Parathyroid adenoma (tissue), 2 donors: ENCODE results near the gene RPH3AL.
"Not testable (repeated sequence)": the region's sequence is repeated elsewhere in the genome, so short reads cannot be mapped to it uniquely, and the experiment has no call there.

Experiments
- H2AFZ ChIP-seq: fragments of 300-600 bp; sonication (generic); one replicate; pipeline ENCODE4 v1.7.0; 2017; ENCODE audit warnings: antibody characterized with exemption, mild to moderate bottlenecking
- H3K27ac ChIP-seq: fragments of 300-600 bp; sonication (generic); one replicate; pipeline ENCODE4 v1.7.0; 2017
- H3K27me3 ChIP-seq: fragments of 300-600 bp; sonication (generic); one replicate; pipeline ENCODE4 v1.7.0; 2017; ENCODE audit warnings: low read length; ENCODE audit not compliant: control insufficient read depth, insufficient read depth
- H3K36me3 ChIP-seq: fragments of 300-600 bp; sonication (generic); one replicate; pipeline ENCODE4 v1.7.0; 2017; ENCODE audit warnings: low read length; ENCODE audit not compliant: control insufficient read depth, insufficient read depth
- H3K4me1 ChIP-seq: fragments of 300-600 bp; sonication (generic); one replicate; pipeline ENCODE4 v1.7.0; 2017; ENCODE audit warnings: control low read depth
- H3K4me2 ChIP-seq: fragments of 300-600 bp; sonication (generic); one replicate; pipeline ENCODE4 v1.7.0; 2017; ENCODE audit warnings: low read length
- H3K4me3 ChIP-seq: fragments of 300-600 bp; sonication (generic); one replicate; pipeline ENCODE4 v1.7.0; 2017; ENCODE audit warnings: low read depth, low read length
- H3K79me2 ChIP-seq: fragments of 300-600 bp; sonication (generic); one replicate; pipeline ENCODE4 v1.7.0; 2017; ENCODE audit warnings: control low read depth
- H3K9ac ChIP-seq: fragments of 300-600 bp; sonication (generic); one replicate; pipeline ENCODE4 v1.7.0; 2017; ENCODE audit warnings: mild to moderate bottlenecking
- H3K9me3 ChIP-seq: fragments of 300-600 bp; sonication (generic); one replicate; pipeline ENCODE4 v1.7.0; 2017; ENCODE audit warnings: low read length; ENCODE audit not compliant: control insufficient read depth
- CTCF ChIP-seq: fragments of 300-600 bp; sonication (generic); IDR thresholded peaks from one replicate; pipeline ENCODE4 v1.7.0; 2017; ENCODE audit warnings: antibody characterized with exemption, mild to moderate bottlenecking
- donor health status: primary hyperparathyroidism.

RPH3AL gene

GRCh38 chr17:372157-373152 is 19.8 kb upstream of the RPH3AL start:
- Histone ChIP-seq H3K9me3 (no peaks in the 10 kb centered on the region), H3K4me2 (no peak overlapping the region), H3K79me2 (peaks cover 2% of the 10 kb centered on the region), H2AFZ (no peak overlapping the region), H3K36me3 (no peaks in the 10 kb centered on the region), H3K27me3 (no peaks in the 10 kb centered on the region), H3K9ac (no peak overlapping the region), H3K27ac (no peak overlapping the region), H3K4me3 (no peak overlapping the region), H3K4me1 (no peaks in the 10 kb centered on the region)
- TF ChIP-seq CTCF: no peak

GRCh38 chr17:371583-371982 is 19.0 kb upstream of the RPH3AL start:
- Histone ChIP-seq H3K4me2 (no peak overlapping the region), H3K27ac (no peak overlapping the region), H3K4me3 (no peak overlapping the region), H3K4me1 (no peaks in the 10 kb centered on the region), H2AFZ (no peak overlapping the region), H3K79me2 (peaks cover 2% of the 10 kb centered on the region), H3K9ac (no peak overlapping the region), H3K36me3 (no peaks in the 10 kb centered on the region), H3K27me3 (no peaks in the 10 kb centered on the region), H3K9me3 (no peaks in the 10 kb centered on the region)
- TF ChIP-seq CTCF: no peak

- not testable (repeated sequence) for H3K27ac ChIP-seq, H3K79me2 ChIP-seq, H3K9ac ChIP-seq, H3K9me3 ChIP-seq, H3K36me3 ChIP-seq, H3K4me1 ChIP-seq, H3K4me3 ChIP-seq, H2AFZ ChIP-seq, H3K27me3 ChIP-seq, H3K4me2 ChIP-seq
Observed at GRCh38 chr17:367656-368055, 15.0 kb upstream of the RPH3AL start.

- not testable (repeated sequence) for H3K4me3 ChIP-seq, H3K27me3 ChIP-seq, H3K9me3 ChIP-seq, H3K27ac ChIP-seq, H3K9ac ChIP-seq, H3K79me2 ChIP-seq, H3K4me2 ChIP-seq, H2AFZ ChIP-seq, H3K36me3 ChIP-seq, H3K4me1 ChIP-seq
Observed at GRCh38 chr17:366657-367615, 14.3 kb upstream of the RPH3AL start.

GRCh38 chr17:364766-365165 is 12.2 kb upstream of the RPH3AL start:
- H3K4me2 ChIP-seq: no peak overlapping the region
- no peak overlapping the region for H3K4me3 ChIP-seq
- peaks cover 5% of the 10 kb centered on the region for H3K79me2 ChIP-seq
- no peak overlapping the region for H3K27ac ChIP-seq
- no peak overlapping the region for H3K9ac ChIP-seq
- H3K27me3 ChIP-seq: no peaks in the 10 kb centered on the region
- TF ChIP-seq CTCF: no peak
- H2AFZ ChIP-seq: no peak overlapping the region
- no peaks in the 10 kb centered on the region for H3K4me1 ChIP-seq
- no peaks in the 10 kb centered on the region for H3K9me3 ChIP-seq
- no peaks in the 10 kb centered on the region for H3K36me3 ChIP-seq
